GM12892 (cell line): ENCODE data around the gene SHROOM3.

Experiments used
- POLR2A ChIP-seq: IDR thresholded peaks from 2 replicates; pipeline ENCODE4 v1.6.1; 2011; ENCODE audit warnings: low read depth, low read length, control low read depth
- POLR2AphosphoS5 ChIP-seq: IDR thresholded peaks from 2 replicates; pipeline ENCODE4 v1.6.1; 2011; ENCODE audit warnings: low read depth, low read length, control low read depth
- TAF1 ChIP-seq: IDR thresholded peaks from 2 replicates; pipeline ENCODE4 v1.6.1; 2011; ENCODE audit warnings: low read depth, mild to moderate bottlenecking, control low read depth, low read length, borderline replicate concordance

DNA sequence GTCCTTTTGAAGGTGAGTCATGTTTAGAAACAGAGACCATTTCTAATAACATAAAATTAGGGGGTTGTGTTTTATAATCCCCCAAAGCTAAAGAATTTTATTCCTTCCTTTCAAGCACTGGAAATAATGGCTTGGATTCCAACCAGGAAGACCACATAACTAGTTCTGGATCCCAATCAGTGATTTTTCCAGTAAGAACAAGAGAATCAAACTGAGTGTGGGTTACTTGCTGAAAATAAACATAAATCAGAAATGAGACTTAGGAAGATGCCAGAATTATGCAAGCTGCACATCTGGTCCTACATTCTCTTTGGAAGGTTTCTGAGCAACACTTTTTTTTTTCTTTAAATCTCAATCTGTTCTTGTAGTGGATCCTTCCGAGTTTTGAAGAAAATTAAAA lies 386.6 kb downstream of the SHROOM3 start:
- no peak for TF ChIP-seq TAF1
- no peak for TF ChIP-seq POLR2AphosphoS5
- no peak for TF ChIP-seq POLR2A
